ENCODE results near the gene VMP1.
"Not testable (repeated sequence)": the region's sequence is repeated elsewhere in the genome, so short reads cannot be mapped to it uniquely, and the experiment has no call there.

VMP1 gene

DNA sequence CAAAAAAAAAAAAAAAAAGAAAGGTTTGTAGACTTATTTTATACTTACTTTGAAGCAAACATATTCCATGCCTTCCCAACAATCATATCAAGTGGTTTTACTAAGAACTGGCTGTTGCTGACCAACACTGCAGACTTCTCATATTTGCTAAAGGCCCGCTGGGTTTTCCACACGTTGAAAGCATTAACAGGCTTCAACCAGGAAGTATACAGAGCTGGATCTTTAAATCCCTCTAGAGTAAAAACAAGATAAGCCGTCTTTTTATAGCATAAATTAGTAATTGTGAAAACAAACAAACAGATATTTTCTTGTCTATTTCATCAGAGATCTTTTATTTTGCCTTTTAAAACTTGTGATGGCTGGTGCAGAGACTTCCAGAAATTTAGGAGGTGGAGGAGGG lies 156.2 kb downstream of the VMP1 start:
- no peak for DNase-seq (ENCODE audit: low read depth)

DNA sequence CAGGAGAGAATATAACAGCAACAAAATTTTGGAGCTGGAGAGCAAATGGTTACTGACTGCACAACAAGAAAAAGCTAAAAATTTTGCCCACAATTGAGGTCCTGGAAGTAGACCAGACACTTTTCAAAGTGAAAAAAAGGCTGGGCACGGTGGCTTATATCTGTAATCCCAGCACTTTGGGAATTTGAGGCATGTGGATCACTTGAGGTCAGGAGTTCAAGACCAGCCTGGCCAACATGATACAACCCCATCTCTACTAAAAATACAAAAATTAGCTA lies 162.4 kb downstream of the VMP1 start:
- no peak for DNase-seq (ENCODE audit: low read depth)

GRCh38 chr17:59870482-59870881 lies 163.0 kb downstream of the VMP1 start:
- DNase-seq (ENCODE audit: low read depth) = no peak

- no peak for DNase-seq (ENCODE audit: low read depth)
Observed at GRCh38 chr17:59872351-59872750, 164.9 kb downstream of the VMP1 start.

DNA sequence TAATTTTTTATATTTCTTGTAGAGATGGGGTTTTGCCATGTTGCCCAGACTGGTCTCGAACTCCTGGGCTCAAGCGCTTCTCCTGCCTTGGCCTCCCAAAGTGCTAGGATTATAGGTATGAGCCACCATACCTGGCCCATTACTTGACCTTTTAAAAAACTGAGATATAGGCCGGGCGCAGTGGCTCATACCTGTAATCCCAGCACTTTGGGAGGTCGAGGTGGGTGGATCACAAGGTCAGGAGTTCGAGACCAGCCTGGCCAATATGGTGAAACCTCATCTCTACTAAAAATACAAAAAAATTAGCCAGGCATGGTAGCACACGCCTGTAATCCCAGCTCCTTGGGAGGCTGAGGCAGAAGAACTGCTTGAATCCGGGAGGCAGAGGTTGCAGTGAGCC lies 166.0 kb downstream of the VMP1 start:
- DNase-seq (ENCODE audit: low read depth) = not testable (repeated sequence)

DNA sequence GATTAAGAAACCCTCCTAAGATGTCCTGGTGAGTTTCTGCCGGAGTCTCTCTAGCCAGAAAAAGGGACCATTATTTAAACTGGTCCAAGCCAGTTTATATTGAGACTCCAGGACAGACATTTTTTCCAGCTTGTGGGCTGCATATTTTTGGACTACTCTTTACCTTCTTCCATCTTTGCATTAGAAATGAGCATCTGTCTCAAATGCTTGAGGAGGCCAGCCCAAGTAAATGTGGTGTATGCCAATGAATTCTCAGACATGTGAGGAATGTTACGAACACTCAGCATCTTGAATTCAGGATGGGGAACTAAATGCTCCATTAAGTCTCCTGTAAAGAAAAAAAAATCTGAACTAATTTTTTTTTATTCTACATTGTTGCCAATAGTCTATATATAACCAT lies 166.9 kb downstream of the VMP1 start:
- DNase-seq (ENCODE audit: low read depth) = no peak

DNA sequence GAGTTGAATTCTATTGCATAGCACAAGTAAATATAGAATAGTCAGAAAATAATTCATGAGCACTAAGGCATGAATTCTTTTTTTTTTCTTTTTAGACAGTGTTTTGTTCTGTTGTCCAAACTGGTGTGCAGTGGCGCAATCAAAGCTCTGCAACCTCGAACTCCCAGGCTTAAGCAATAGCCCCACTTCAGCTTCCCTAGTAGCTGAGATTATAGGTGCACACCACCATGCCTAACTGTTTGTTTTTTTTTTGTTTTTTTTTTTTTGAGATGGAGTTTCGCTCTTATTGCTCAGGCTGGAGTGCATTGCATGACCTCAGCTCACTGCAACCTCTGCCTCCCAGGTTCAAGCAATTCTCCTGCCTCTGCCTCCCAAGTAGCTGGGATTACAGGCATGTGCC lies 168.7 kb downstream of the VMP1 start:
- no peak for DNase-seq (ENCODE audit: low read depth)

DNA sequence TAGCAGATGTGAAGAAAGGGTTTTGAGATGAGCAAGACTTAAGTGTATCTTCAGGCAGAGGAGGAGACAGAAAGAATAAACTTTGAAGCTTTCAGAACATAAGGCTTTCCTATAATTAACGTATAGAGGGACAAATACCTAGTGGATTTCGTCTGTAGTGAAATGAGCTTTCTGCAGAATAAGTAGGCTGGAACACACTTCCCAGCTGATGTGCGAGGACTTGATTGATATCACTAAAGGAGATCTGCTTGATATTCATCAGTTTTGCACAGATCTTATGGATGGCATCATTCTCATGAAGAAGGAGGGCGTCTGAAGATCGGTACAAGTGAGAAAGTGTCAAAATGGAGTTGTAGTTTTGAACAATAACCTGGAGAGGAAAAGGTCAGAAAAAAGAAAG lies 170.5 kb downstream of the VMP1 start:
- DNase-seq (ENCODE audit: low read depth) = no peak

DNA sequence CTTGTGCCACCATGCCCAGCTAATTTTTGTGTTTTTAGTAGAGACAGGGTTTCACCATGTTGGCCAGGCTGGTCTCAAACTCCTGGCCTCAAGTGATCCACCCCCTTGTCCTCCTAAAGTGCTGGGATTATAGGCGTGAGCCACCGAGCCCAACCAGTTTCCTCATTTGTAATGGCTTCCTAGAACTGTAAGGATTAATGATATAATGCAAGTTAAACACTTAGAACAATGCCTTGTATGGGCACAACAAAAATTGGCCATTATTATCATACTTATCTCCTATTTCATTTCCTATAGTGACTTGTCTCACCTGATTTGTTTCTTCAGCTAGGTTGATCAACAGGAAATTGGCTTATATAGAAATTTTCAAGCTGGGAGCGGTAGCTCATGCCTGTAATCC lies 171.2 kb downstream of the VMP1 start:
- no peak for DNase-seq (ENCODE audit: low read depth)

GRCh38 chr17:59884861-59885260 lies 177.4 kb downstream of the VMP1 start:
- no peak for DNase-seq (ENCODE audit: low read depth)

DNA sequence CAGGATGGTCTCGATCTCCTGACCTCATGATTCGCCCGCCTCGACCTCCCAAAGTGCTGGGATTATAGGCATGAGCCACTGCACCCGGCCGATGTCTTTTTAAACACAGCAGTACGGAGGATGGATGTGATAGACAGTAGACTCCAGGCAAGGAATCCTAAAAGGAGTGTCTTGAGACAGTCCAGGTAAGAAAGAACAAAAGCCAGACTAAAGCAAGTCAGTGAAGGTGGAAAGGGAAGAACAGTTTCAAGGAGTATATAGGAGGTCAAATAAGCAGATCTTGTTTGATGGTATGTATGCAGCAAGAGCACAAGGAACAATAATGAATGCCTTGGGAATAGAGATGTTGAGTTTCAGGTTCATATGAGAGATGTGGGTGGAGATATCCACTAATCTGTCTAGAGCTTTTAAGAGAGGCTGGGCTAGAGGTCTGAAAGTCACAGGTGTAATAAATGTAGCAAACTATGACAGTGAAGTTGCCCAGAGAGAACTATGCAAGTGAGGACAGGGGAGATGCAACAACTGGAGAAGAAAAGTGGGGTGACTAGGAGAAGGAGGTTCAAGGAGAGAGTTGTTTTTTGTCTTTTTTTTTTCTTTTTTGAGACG lies 180.8 kb downstream of the VMP1 start:
- DNase-seq (ENCODE audit: low read depth) = no peak

- DNase-seq (ENCODE audit: low read depth) = peak; percentile 73
Observed at GRCh38 chr17:59890720-59891119, 183.3 kb downstream of the VMP1 start.
